ENCODE measurements around the gene HTRA2.
A peak's percentile ranks its signal among the peaks of the same experiment; 100 is the strongest.

Gene HTRA2

GRCh38 chr2:74534411-74534810, 4.7 kb downstream of the HTRA2 start:
- Histone ChIP-seq H3K4me3 (ENCODE audit: low read depth, low read length) (no peak overlapping the region), H3K79me2 (ENCODE audit: control insufficient read depth, insufficient read depth, low read length, unreplicated experiment) (peaks cover 19% of the 10 kb centered on the region), H3K27me3 (ENCODE audit: insufficient read depth, low read length) (no peaks in the 10 kb centered on the region), H3K36me3 (ENCODE audit: insufficient read depth, low read length) (peaks cover 11% of the 10 kb centered on the region; the same call in 1 of the 2 replicates), H3K27ac (ENCODE audit: low read depth, low read length) (no peak overlapping the region), H2AFZ (ENCODE audit: low read length, unreplicated experiment) (no peak overlapping the region), H3K4me1 (ENCODE audit: control insufficient read depth, insufficient read depth, low read length, unreplicated experiment) (peaks cover 12% of the 10 kb centered on the region)

DNA sequence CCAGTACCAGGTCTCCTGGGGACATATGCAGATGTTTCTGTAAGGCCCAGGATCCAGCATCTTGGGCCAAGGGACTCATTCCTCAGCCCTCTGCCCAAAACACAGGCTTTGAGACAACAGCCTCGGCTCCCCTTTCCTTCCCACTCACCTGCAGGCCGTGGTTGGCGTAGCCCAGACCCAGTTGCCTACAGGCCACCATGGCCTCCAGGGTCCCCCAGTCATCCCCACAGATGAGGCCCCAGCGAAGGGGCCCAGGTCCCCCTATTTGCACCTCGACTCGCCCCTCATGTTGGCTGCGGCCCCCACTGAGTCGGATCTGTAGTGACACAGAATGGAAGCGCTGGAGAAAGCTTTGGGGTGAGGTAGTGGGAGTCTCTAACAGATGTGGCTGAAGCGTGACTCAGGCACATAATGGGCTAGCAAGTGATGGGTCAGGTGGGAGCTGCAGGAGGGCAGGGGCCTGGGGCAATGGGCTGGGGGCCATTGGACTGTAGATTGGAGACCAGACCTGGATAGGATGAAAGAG, 5.8 kb downstream of the HTRA2 start:
- Histone ChIP-seq H3K79me2 (ENCODE audit: control insufficient read depth, insufficient read depth, low read length, unreplicated experiment) (peaks cover 15% of the 10 kb centered on the region), H3K27me3 (ENCODE audit: insufficient read depth, low read length) (no peaks in the 10 kb centered on the region), H2AFZ (ENCODE audit: low read length, unreplicated experiment) (no peak overlapping the region), H3K4me1 (ENCODE audit: control insufficient read depth, insufficient read depth, low read length, unreplicated experiment) (peaks cover 12% of the 10 kb centered on the region), H3K36me3 (ENCODE audit: insufficient read depth, low read length) (peaks cover 11% of the 10 kb centered on the region; the same call in 1 of the 2 replicates), H3K27ac (ENCODE audit: low read depth, low read length) (no peak overlapping the region), H3K4me3 (ENCODE audit: low read depth, low read length) (no peak overlapping the region)

DNA sequence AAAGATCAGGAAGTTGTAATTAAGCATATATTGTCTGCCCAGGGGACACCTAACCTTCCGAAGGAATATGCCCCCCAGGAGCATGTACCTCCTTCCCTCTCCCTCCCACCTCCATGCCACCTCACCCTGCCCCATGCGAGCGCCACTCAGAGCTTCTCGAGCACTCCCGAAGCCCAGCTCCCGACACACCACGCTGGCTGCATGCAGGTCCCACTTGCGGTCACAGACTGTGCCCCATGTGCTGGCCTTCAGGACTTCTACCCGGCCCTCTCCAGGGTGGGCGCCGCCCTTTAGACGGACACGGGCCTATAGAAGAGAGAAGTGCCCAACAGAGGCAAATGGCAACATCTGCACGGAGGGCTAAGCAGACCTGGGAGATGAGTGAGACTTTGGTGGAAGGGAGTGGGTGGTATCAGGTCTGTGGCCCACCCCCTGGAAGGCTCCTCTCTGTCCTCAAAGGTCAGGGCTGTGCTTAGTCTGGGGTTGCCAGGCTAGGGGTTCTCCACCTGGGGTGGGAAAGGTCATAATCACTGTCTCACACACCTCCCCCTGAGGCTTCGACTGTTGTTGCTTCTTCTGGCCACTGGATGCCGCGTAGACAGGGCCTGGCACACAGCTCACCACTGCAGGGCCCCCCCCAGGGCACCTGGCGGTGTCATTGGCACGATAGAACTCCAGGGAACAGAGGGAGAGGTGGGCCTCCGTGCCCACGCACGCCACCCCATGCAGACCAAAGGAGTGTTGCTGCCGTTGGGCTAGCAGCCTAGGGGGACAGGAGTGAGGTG, 6.6 kb downstream of the HTRA2 start:
- Histone ChIP-seq H3K79me2 (ENCODE audit: control insufficient read depth, insufficient read depth, low read length, unreplicated experiment) (peaks cover 11% of the 10 kb centered on the region), H3K4me1 (ENCODE audit: control insufficient read depth, insufficient read depth, low read length, unreplicated experiment) (peaks cover 7% of the 10 kb centered on the region), H2AFZ (ENCODE audit: low read length, unreplicated experiment) (no peak overlapping the region), H3K27ac (ENCODE audit: low read depth, low read length) (no peak overlapping the region), H3K27me3 (ENCODE audit: insufficient read depth, low read length) (no peaks in the 10 kb centered on the region), H3K36me3 (ENCODE audit: insufficient read depth, low read length) (peaks cover 18% of the 10 kb centered on the region), H3K4me3 (ENCODE audit: low read depth, low read length) (no peak overlapping the region)

DNA sequence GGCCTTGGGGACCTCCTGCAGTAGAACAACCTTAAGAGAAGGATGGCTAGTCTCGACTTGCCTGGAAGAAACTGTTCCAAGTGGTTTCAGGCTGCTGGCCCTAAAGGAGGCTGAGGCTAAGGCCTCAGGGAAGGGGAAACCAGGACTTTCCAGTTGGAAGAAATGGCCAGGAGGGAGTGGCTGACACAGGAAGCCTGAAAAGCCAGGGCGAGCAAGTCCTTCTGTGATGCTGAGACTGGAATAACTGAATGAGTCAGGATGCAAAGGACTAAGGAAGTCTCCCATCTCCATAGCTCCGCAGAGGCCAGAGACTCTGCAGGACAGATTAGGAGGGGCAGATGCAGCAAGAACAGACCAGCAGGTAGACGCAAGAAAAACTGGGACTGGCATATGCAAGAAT, 7.4 kb downstream of the HTRA2 start:
- H2AFZ ChIP-seq (ENCODE audit: low read length, unreplicated experiment): no peak overlapping the region
- H3K27me3 ChIP-seq (ENCODE audit: insufficient read depth, low read length): no peaks in the 10 kb centered on the region
- H3K4me1 ChIP-seq (ENCODE audit: control insufficient read depth, insufficient read depth, low read length, unreplicated experiment): no peaks in the 10 kb centered on the region
- peaks cover 6% of the 10 kb centered on the region for H3K79me2 ChIP-seq (ENCODE audit: control insufficient read depth, insufficient read depth, low read length, unreplicated experiment)
- peaks cover 18% of the 10 kb centered on the region for H3K36me3 ChIP-seq (ENCODE audit: insufficient read depth, low read length)
- no peak overlapping the region for H3K27ac ChIP-seq (ENCODE audit: low read depth, low read length)
- H3K4me3 ChIP-seq (ENCODE audit: low read depth, low read length): no peak overlapping the region

DNA sequence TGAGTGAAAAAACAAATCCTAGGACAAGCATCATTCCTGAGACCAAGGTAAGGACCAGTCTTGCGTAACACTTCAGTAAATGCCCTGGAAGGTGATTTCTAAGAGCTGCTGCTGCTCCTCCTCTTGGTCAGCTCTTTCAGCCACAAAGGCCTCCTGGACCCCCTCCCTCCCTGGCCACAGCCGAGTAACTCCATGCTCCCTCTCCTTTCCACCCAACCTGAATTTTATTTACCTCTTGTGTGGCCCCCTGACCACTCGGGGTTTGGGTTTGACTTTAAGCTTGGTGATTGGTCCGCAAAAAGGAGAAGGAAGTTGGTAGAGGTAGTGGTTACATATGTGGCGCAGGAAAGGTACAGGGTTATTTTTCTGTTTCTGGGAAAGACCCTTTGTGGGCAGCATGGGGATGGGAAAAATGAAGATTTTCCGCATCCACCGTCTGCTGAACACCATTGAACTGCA, 9.2 kb downstream of the HTRA2 start:
- H3K27ac ChIP-seq (ENCODE audit: low read depth, low read length): no peak overlapping the region
- no peaks in the 10 kb centered on the region for H3K4me1 ChIP-seq (ENCODE audit: control insufficient read depth, insufficient read depth, low read length, unreplicated experiment)
- H3K79me2 ChIP-seq (ENCODE audit: control insufficient read depth, insufficient read depth, low read length, unreplicated experiment): peaks cover 6% of the 10 kb centered on the region
- peaks cover 18% of the 10 kb centered on the region for H3K36me3 ChIP-seq (ENCODE audit: insufficient read depth, low read length)
- H2AFZ ChIP-seq (ENCODE audit: low read length, unreplicated experiment): no peak overlapping the region
- H3K4me3 ChIP-seq (ENCODE audit: low read depth, low read length): no peak overlapping the region
- H3K27me3 ChIP-seq (ENCODE audit: insufficient read depth, low read length): no peaks in the 10 kb centered on the region

DNA sequence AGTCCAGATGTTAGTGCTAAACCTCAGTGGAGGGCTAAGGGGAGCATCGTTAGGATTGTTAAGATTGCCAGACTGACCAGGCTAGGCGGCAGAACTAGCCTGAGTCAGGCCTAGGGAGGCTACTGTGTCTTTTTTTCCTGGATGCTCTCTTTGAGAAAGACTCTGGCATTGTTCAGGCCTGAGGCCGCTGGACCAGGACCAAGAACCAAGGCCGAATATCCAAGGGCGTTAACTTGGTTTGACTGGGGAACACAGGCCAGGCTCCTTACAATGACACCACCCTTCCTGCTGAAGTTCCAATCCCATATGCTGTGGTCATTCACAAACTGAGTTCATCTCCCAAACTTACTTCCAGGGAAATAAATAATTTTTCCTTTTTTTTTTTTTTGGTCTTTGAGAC, 10.6 kb downstream of the HTRA2 start:
- H3K4me3 ChIP-seq (ENCODE audit: low read depth, low read length): no peak overlapping the region
- H3K27ac ChIP-seq (ENCODE audit: low read depth, low read length): no peak overlapping the region
- H3K36me3 ChIP-seq (ENCODE audit: insufficient read depth, low read length): peaks cover 16% of the 10 kb centered on the region
- peaks cover 7% of the 10 kb centered on the region for H3K79me2 ChIP-seq (ENCODE audit: control insufficient read depth, insufficient read depth, low read length, unreplicated experiment)
- H3K4me1 ChIP-seq (ENCODE audit: control insufficient read depth, insufficient read depth, low read length, unreplicated experiment): no peaks in the 10 kb centered on the region
- H2AFZ ChIP-seq (ENCODE audit: low read length, unreplicated experiment): no peak overlapping the region
- H3K27me3 ChIP-seq (ENCODE audit: insufficient read depth, low read length): no peaks in the 10 kb centered on the region

- Histone ChIP-seq H2AFZ (ENCODE audit: low read length, unreplicated experiment) (no peak overlapping the region), H3K27ac (ENCODE audit: low read depth, low read length) (no peak overlapping the region), H3K79me2 (ENCODE audit: control insufficient read depth, insufficient read depth, low read length, unreplicated experiment) (peaks cover 16% of the 10 kb centered on the region), H3K36me3 (ENCODE audit: insufficient read depth, low read length) (peaks cover 19% of the 10 kb centered on the region), H3K27me3 (ENCODE audit: insufficient read depth, low read length) (no peaks in the 10 kb centered on the region), H3K4me3 (ENCODE audit: low read depth, low read length) (no peak overlapping the region), H3K4me1 (ENCODE audit: control insufficient read depth, insufficient read depth, low read length, unreplicated experiment) (peaks cover 1% of the 10 kb centered on the region)
Observed at GRCh38 chr2:74542978-74543377, 13.2 kb downstream of the HTRA2 start.

DNA sequence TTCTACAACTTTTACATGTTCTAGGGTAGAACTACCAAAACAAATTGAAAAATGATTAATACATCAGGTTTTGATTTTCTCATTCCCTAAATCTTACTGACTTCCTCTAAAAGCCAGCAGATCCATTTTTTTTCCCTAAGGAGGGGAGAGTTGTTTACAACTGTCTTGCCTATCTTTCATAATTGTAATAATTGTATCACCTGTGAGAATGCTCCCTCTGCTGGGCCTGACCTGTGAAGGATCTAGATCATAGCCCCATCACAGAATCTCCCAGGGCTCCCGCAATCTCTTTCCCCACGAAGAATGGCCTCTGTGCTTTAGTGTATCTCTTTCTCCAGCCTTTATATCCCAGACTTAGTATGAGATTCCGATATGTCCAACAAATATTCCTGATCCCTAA, 14.9 kb downstream of the HTRA2 start:
- Histone ChIP-seq H3K79me2 (ENCODE audit: control insufficient read depth, insufficient read depth, low read length, unreplicated experiment) (peaks cover 23% of the 10 kb centered on the region), H2AFZ (ENCODE audit: low read length, unreplicated experiment) (no peak overlapping the region), H3K27ac (ENCODE audit: low read depth, low read length) (no peak overlapping the region), H3K4me1 (ENCODE audit: control insufficient read depth, insufficient read depth, low read length, unreplicated experiment) (peaks cover 13% of the 10 kb centered on the region), H3K27me3 (ENCODE audit: insufficient read depth, low read length) (no peaks in the 10 kb centered on the region), H3K36me3 (ENCODE audit: insufficient read depth, low read length) (peaks cover 16% of the 10 kb centered on the region), H3K4me3 (ENCODE audit: low read depth, low read length) (no peak overlapping the region)

DNA sequence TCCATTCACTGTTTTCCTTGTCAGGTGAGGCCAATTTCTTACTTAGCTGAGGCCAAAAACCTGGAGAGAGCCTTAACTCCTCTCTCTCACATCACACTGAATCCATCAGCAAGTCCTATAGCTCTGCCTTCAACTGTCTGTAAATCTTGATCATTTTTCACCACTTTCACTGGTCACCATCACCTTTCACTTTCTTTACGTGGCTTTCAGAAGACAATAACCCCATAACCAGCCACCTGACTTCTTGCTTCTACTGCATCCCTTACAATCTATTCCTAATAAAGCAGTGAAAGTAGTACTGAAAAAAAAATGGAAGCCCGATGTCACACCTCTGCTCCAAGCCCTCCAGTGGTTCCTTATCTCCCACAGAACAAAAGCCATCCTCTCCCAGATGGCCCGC, 16.3 kb downstream of the HTRA2 start:
- Histone ChIP-seq H3K79me2 (ENCODE audit: control insufficient read depth, insufficient read depth, low read length, unreplicated experiment) (peaks cover 36% of the 10 kb centered on the region), H3K27ac (ENCODE audit: low read depth, low read length) (no peak overlapping the region), H3K36me3 (ENCODE audit: insufficient read depth, low read length) (peaks cover 16% of the 10 kb centered on the region), H3K27me3 (ENCODE audit: insufficient read depth, low read length) (no peaks in the 10 kb centered on the region), H3K4me3 (ENCODE audit: low read depth, low read length) (no peak overlapping the region), H2AFZ (ENCODE audit: low read length, unreplicated experiment) (no peak overlapping the region), H3K4me1 (ENCODE audit: control insufficient read depth, insufficient read depth, low read length, unreplicated experiment) (peaks cover 25% of the 10 kb centered on the region)

DNA sequence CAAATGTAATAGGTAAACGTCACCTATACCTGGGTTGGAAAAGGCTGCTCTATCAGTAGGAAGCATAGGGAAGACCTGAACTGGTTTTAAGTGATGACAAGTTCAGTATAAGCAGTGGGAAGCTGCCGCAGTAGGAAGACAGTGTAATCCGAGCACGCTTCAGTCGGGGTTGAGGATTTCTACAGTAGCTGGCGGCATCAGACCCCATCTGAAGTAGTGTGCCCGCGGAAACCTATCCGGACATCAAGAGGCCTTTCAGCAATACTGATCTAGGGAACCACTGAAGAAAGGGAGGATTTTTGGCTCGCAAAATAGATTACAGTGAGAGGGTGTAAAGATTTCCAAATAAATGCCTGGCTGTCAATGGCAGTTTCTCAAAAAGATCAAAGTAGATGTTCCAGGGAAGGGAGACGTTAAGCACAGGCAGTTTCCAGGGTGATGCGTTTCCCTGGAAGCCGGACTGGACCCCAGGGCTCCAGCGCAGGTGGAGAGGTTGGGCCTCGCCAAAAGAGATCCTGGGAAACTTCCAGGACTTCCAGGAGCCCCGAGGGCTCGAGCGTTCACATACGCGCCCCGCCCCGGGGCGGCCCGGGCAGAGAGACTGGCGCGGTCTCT, 18.7 kb downstream of the HTRA2 start:
- H3K36me3 ChIP-seq (ENCODE audit: insufficient read depth, low read length): peaks cover 15% of the 10 kb centered on the region
- H3K4me1 ChIP-seq (ENCODE audit: control insufficient read depth, insufficient read depth, low read length, unreplicated experiment): peaks cover 44% of the 10 kb centered on the region
- H2AFZ ChIP-seq (ENCODE audit: low read length, unreplicated experiment): no peak overlapping the region
- peak overlapping the region; percentile 97 for H3K4me3 ChIP-seq (ENCODE audit: low read depth, low read length)
- no peaks in the 10 kb centered on the region for H3K27me3 ChIP-seq (ENCODE audit: insufficient read depth, low read length)
- H3K27ac ChIP-seq (ENCODE audit: low read depth, low read length): peak overlapping the region; percentile 9; the same call in 1 of the 2 replicates
- H3K79me2 ChIP-seq (ENCODE audit: control insufficient read depth, insufficient read depth, low read length, unreplicated experiment): peaks cover 60% of the 10 kb centered on the region

All from ACC112 (cell line).